Globus pallidus (tissue), 1 donor: ENCODE measurements around the gene SMG6.

ENCODE experiments used
- DNase-seq: peaks from one replicate; pipeline ENCODE4 v3.0.0-alpha.2; 2015; ENCODE audit warnings: low spot score

Gene SMG6

GRCh38 chr17:2076087-2076984 is 227.2 kb downstream of the SMG6 start:
- DNase-seq: no peak

- no peak for DNase-seq
Observed at GRCh38 chr17:2075336-2076086, 228.1 kb downstream of the SMG6 start.

- no peak for DNase-seq
Observed at GRCh38 chr17:2074919-2075318, 228.7 kb downstream of the SMG6 start.

GRCh38 chr17:2071455-2072281 is 231.9 kb downstream of the SMG6 start:
- no peak for DNase-seq

- DNase-seq: no peak
Observed at GRCh38 chr17:2071024-2071385, 232.6 kb downstream of the SMG6 start.

- no peak for DNase-seq
Observed at GRCh38 chr17:2070241-2071023, 233.2 kb downstream of the SMG6 start.

GRCh38 chr17:2068519-2069051 is 235.0 kb downstream of the SMG6 start:
- no peak for DNase-seq

- no peak for DNase-seq
Observed at GRCh38 chr17:2068031-2068518, 235.5 kb downstream of the SMG6 start.

GRCh38 chr17:2067608-2068024 is 236.0 kb downstream of the SMG6 start:
- DNase-seq: no peak

GRCh38 chr17:2067048-2067561 is 236.5 kb downstream of the SMG6 start:
- DNase-seq: no peak

GRCh38 chr17:2065949-2066400 is 237.6 kb downstream of the SMG6 start:
- DNase-seq: no peak

GRCh38 chr17:2064980-2065785 is 238.4 kb downstream of the SMG6 start:
- no peak for DNase-seq

- no peak for DNase-seq
Observed at GRCh38 chr17:2064520-2064971, 239.0 kb downstream of the SMG6 start.

GRCh38 chr17:2064147-2064489 is 239.5 kb downstream of the SMG6 start:
- no peak for DNase-seq

- DNase-seq: no peak
Observed at GRCh38 chr17:2063261-2064146, 240.1 kb downstream of the SMG6 start.

GRCh38 chr17:2062571-2063183 is 240.9 kb downstream of the SMG6 start:
- no peak for DNase-seq

- no peak for DNase-seq
Observed at GRCh38 chr17:2061441-2061958, 242.1 kb downstream of the SMG6 start.
